ENCODE results near the gene FDX2. TPM values are rescaled to one million over a fixed set of nuclear protein-coding genes. Genes with fewer than 3 reads are reported as not detected.

Gene FDX2
- total RNA-seq, 1 donor from 2014 or later = 7.4 TPM

DNA sequence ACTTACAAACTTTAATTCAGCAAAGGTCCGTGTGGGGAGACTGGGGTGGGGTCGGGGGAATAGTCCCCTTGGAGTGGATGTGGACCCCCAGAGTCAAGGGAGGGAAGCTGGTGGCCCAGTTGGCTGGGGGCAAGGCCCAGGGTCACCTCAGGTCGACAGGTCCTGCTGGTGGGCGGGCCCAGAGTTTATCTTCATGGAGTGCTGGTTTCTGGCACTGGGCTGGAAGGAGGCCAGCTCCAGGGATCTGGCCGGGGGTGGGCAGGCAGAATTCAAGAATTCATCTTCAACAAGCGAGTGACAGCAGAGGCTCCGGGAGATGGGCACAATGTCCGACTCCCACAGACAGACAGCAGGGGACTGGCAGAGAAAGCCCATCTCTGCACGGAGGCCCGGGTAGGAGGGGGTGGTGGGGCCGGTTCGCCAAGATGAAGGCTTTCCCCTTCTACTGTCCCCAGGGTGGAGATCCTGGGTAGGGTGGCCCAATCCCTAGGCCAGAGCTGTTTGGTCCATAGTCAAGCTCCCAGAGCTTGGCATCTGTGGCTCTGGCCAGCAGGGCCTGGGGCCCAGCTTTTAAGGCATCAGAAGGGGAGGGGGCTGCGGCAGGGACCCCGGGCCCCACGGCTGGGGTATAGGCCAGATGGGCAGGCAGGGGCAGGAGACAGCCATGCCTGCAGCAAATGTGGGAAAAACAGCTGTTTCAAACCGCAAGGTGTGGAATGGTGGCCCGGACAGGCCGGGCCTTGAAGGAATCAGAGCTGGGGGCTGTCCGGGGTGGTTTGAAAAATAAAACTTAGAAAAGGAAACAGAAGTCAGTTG, 622 bp upstream of the FDX2 start:
- Histone ChIP-seq H3K27ac (no peak overlapping the region), H3K9me3 (ENCODE audit: low read depth) (no peaks in the 10 kb centered on the region), H3K4me2 (peak overlapping the region; percentile 99), H3K4me1 (peaks cover 7% of the 10 kb centered on the region), H3F3A (ENCODE audit: low read depth) (peaks cover 36% of the 10 kb centered on the region), H4K20me1 (ENCODE audit: low read depth) (peaks cover 3% of the 10 kb centered on the region), H3K4me3 (peak overlapping the region; percentile 99), H3K27me3 (no peaks in the 10 kb centered on the region), H3K9ac (no peak overlapping the region), H2AFZ (replicated peaks) (no peak overlapping the region), H3K79me2 (ENCODE audit: low read depth) (peaks cover 6% of the 10 kb centered on the region), H3K36me3 (no peaks in the 10 kb centered on the region)
- peaks cover 4% of the 10 kb centered on the region for H3K27me3 Mint-ChIP-seq (ENCODE audit: insufficient read depth, low read depth)
- TF ChIP-seq EZH2phosphoT487 (IDR thresholded peaks at IDR 0.05) (no peak), EZH2 (IDR thresholded peaks at IDR 0.05) (no peak)
- TF ChIP-seq, protein P1, sequence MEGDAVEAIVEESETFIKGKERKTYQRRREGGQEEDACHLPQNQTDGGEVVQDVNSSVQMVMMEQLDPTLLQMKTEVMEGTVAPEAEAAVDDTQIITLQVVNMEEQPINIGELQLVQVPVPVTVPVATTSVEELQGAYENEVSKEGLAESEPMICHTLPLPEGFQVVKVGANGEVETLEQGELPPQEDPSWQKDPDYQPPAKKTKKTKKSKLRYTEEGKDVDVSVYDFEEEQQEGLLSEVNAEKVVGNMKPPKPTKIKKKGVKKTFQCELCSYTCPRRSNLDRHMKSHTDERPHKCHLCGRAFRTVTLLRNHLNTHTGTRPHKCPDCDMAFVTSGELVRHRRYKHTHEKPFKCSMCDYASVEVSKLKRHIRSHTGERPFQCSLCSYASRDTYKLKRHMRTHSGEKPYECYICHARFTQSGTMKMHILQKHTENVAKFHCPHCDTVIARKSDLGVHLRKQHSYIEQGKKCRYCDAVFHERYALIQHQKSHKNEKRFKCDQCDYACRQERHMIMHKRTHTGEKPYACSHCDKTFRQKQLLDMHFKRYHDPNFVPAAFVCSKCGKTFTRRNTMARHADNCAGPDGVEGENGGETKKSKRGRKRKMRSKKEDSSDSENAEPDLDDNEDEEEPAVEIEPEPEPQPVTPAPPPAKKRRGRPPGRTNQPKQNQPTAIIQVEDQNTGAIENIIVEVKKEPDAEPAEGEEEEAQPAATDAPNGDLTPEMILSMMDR (IDR thresholded peaks at IDR 0.05) = no peak
- H3K4me3 Mint-ChIP-seq = peak overlapping the region; percentile 97
- H3K36me3 Mint-ChIP-seq = peaks cover 8% of the 10 kb centered on the region
- no peak overlapping the region for H3K27ac Mint-ChIP-seq
- H3K4me1 Mint-ChIP-seq = peaks cover 14% of the 10 kb centered on the region
- DNase-seq (ENCODE audit: low spot score) = no peak
- H3K9me3 Mint-ChIP-seq = no peaks in the 10 kb centered on the region

DNA sequence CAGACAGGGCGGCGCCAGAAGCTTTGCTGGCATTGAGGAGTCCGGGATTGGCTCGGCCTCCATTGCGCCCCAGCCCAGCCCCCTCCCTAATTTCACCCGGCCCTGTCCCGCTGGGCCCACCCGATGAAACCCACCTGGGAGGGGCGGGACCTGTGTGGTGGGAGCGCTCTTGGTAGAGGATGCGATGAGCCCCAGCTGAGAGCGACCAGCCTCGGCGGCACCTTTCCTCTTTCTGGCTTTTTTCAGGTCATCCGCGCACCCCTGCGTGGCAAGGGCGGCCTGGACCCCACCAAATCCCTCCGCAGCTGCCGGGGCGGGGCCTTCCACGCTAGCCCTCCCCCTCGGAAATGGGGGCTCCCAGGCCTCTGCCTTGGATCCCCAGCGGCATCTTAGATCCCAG, 6.4 kb downstream of the FDX2 start, which contains the start of gene ZGLP1:
ZGLP1 (minus strand) TSS at position 393 of the 400 bp plus-strand sequence.
- Mint-ChIP-seq H3K27me3 (ENCODE audit: insufficient read depth, low read depth) (peaks cover 2% of the 10 kb centered on the region), H3K4me3 (no peak within 1 kb of the TSS), H3K4me1 (peaks cover 1% of the 10 kb centered on the region), H3K36me3 (peaks cover 2% of the 10 kb centered on the region), H3K27ac (no peak within 1 kb of the TSS), H3K9me3 (no peaks in the 10 kb centered on the region)
- Histone ChIP-seq H3K9ac (no peak within 1 kb of the TSS), H3K27ac (no peak within 1 kb of the TSS), H3K36me3 (no peaks in the 10 kb centered on the region), H3K4me2 (no peak within 1 kb of the TSS), H4K20me1 (ENCODE audit: low read depth) (no peaks in the 10 kb centered on the region), H3K4me3 (no peak within 1 kb of the TSS), H3K4me1 (no peaks in the 10 kb centered on the region), H3K27me3 (no peaks in the 10 kb centered on the region), H3K9me3 (ENCODE audit: low read depth) (no peaks in the 10 kb centered on the region), H3F3A (ENCODE audit: low read depth) (no peaks in the 10 kb centered on the region), H3K79me2 (ENCODE audit: low read depth) (no peaks in the 10 kb centered on the region), H2AFZ (replicated peaks) (no peak within 1 kb of the TSS)
- DNase-seq (ENCODE audit: low spot score) = no peak
- no peak for TF ChIP-seq EZH2 (IDR thresholded peaks at IDR 0.05)
- TF ChIP-seq EZH2phosphoT487 (IDR thresholded peaks at IDR 0.05) = no peak
- TF ChIP-seq, protein P1 (IDR thresholded peaks at IDR 0.05) = no peak

DNA sequence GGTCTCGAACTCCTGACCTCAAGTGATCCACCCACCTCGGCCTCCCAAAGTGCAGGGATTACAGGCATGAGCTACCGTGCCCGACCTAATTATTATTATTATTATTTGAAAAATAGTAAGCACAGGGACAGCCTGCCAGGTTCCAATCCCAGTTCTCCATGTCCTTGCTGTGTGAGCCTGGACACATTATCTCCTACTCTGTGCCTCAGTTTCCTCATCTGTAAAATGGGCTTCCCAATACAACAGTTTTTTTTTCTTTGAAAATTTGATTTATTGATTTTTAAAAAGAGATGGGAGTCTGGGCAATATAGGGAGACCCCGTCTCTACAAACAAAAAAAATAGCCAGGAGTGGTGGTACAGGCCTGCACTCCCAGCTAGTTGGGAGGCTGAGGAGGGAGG, 9.5 kb downstream of the FDX2 start:
- H3F3A ChIP-seq (ENCODE audit: low read depth) = no peaks in the 10 kb centered on the region
- peaks cover 4% of the 10 kb centered on the region for H3K27me3 Mint-ChIP-seq (ENCODE audit: insufficient read depth, low read depth)
- no peak overlapping the region for H3K4me3 ChIP-seq
- H3K9me3 ChIP-seq (ENCODE audit: low read depth) = no peaks in the 10 kb centered on the region
- no peak overlapping the region for H3K27ac Mint-ChIP-seq
- H2AFZ ChIP-seq (replicated peaks) = no peak overlapping the region
- no peaks in the 10 kb centered on the region for H3K4me1 Mint-ChIP-seq
- H3K27ac ChIP-seq = no peak overlapping the region
- no peaks in the 10 kb centered on the region for H3K36me3 Mint-ChIP-seq
- no peaks in the 10 kb centered on the region for H3K4me1 ChIP-seq
- no peaks in the 10 kb centered on the region for H3K9me3 Mint-ChIP-seq
- H3K27me3 ChIP-seq = peaks cover 4% of the 10 kb centered on the region
- no peaks in the 10 kb centered on the region for H4K20me1 ChIP-seq (ENCODE audit: low read depth)
- H3K79me2 ChIP-seq (ENCODE audit: low read depth) = no peaks in the 10 kb centered on the region
- no peak for DNase-seq (ENCODE audit: low spot score)
- no peak overlapping the region for H3K9ac ChIP-seq
- H3K4me3 Mint-ChIP-seq = no peak overlapping the region
- TF ChIP-seq EZH2 (IDR thresholded peaks at IDR 0.05) (no peak), EZH2phosphoT487 (IDR thresholded peaks at IDR 0.05) (no peak)
- TF ChIP-seq, protein P1 (IDR thresholded peaks at IDR 0.05) = no peak
- H3K4me2 ChIP-seq = no peak overlapping the region
- H3K36me3 ChIP-seq = no peaks in the 10 kb centered on the region
